Measurements from ENCODE around the gene MRPS5.
"Not testable (repeated sequence)": the region's sequence is repeated elsewhere in the genome, so short reads cannot be mapped to it uniquely, and the experiment has no call there.

DNA sequence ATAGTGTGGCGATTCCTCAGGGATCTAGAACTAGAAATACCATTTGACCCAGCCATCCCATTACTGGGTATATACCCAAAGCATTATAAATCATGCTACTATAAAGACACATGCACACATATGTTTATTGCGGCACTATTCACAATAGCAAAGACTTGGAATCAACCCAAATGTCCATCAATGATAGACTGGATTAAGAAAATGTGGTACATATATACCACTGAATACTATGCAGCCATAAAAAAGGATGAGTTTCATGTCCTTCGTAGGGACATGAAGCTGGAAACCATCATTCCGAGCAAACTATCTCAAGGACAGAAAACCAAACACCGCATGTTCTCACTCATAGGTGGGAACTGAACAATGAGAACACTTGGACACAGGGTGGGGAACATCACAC lies 23.3 kb downstream of the MRPS5 start:
- TF ChIP-seq, protein P1, sequence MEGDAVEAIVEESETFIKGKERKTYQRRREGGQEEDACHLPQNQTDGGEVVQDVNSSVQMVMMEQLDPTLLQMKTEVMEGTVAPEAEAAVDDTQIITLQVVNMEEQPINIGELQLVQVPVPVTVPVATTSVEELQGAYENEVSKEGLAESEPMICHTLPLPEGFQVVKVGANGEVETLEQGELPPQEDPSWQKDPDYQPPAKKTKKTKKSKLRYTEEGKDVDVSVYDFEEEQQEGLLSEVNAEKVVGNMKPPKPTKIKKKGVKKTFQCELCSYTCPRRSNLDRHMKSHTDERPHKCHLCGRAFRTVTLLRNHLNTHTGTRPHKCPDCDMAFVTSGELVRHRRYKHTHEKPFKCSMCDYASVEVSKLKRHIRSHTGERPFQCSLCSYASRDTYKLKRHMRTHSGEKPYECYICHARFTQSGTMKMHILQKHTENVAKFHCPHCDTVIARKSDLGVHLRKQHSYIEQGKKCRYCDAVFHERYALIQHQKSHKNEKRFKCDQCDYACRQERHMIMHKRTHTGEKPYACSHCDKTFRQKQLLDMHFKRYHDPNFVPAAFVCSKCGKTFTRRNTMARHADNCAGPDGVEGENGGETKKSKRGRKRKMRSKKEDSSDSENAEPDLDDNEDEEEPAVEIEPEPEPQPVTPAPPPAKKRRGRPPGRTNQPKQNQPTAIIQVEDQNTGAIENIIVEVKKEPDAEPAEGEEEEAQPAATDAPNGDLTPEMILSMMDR (IDR thresholded peaks at IDR 0.05), result not testable (repeated sequence)
- TF ChIP-seq POLR2AphosphoS5, POLR2A (IDR thresholded peaks at IDR 0.05): not testable (repeated sequence)

Measured in breast epithelium (tissue), 3 donors.